ENCODE results near the gene DNMBP.

DNMBP gene

GRCh38 chr10:100009793-100010676, at the start of gene DNMBP:
Gene DNMBP, minus strand, starts transcription at chr10:100009947. Its CDS starts 37,823 bp downstream, at chr10:99972124.
- peak; percentile 57 to 63 for DNase-seq (ENCODE audit: low read depth in 2 of 2, low spot score in 1 of 2)

- DNase-seq (ENCODE audit: low read depth in 2 of 2, low spot score in 1 of 2) = no peak
Observed at GRCh38 chr10:100057948-100058347, 48.2 kb upstream of the DNMBP start.

GRCh38 chr10:100053686-100054460, 44.1 kb upstream of the DNMBP start:
- DNase-seq (ENCODE audit: low read depth in 2 of 2, low spot score in 1 of 2) = no peak

GRCh38 chr10:100046021-100046486, 36.3 kb upstream of the DNMBP start:
- peak; percentile 68 to 69 for DNase-seq (ENCODE audit: low read depth in 2 of 2, low spot score in 1 of 2)

- no peak for DNase-seq (ENCODE audit: low read depth in 2 of 2, low spot score in 1 of 2)
Observed at GRCh38 chr10:100045592-100045991, 35.8 kb upstream of the DNMBP start.

GRCh38 chr10:100043796-100044195, 34.0 kb upstream of the DNMBP start:
- no peak for DNase-seq (ENCODE audit: low read depth in 2 of 2, low spot score in 1 of 2)

GRCh38 chr10:100043344-100043743, 33.6 kb upstream of the DNMBP start:
- no peak for DNase-seq (ENCODE audit: low read depth in 2 of 2, low spot score in 1 of 2)

GRCh38 chr10:100041306-100042002, 31.7 kb upstream of the DNMBP start:
- no peak for DNase-seq (ENCODE audit: low read depth in 2 of 2, low spot score in 1 of 2)

GRCh38 chr10:100038561-100039071, 28.9 kb upstream of the DNMBP start:
- DNase-seq (ENCODE audit: low read depth in 2 of 2, low spot score in 1 of 2) = no peak

- no peak for DNase-seq (ENCODE audit: low read depth in 2 of 2, low spot score in 1 of 2)
Observed at GRCh38 chr10:100037758-100038315, 28.1 kb upstream of the DNMBP start.

- no peak for DNase-seq (ENCODE audit: low read depth in 2 of 2, low spot score in 1 of 2)
Observed at GRCh38 chr10:100036850-100037249, 27.1 kb upstream of the DNMBP start.

GRCh38 chr10:100033766-100034418, 24.1 kb upstream of the DNMBP start:
- no peak for DNase-seq (ENCODE audit: low read depth in 2 of 2, low spot score in 1 of 2)

GRCh38 chr10:100027416-100027815, 17.7 kb upstream of the DNMBP start:
- DNase-seq (ENCODE audit: low read depth in 2 of 2, low spot score in 1 of 2) = no peak

GRCh38 chr10:100025576-100025975, 15.8 kb upstream of the DNMBP start:
- no peak for DNase-seq (ENCODE audit: low read depth in 2 of 2, low spot score in 1 of 2)

GRCh38 chr10:100024748-100025147, 15.0 kb upstream of the DNMBP start:
- DNase-seq (ENCODE audit: low read depth in 2 of 2, low spot score in 1 of 2) = no peak

- no peak for DNase-seq (ENCODE audit: low read depth in 2 of 2, low spot score in 1 of 2)
Observed at GRCh38 chr10:100022403-100022802, 12.7 kb upstream of the DNMBP start.

- no peak for DNase-seq (ENCODE audit: low read depth in 2 of 2, low spot score in 1 of 2)
Observed at GRCh38 chr10:100021322-100021721, 11.6 kb upstream of the DNMBP start.

GRCh38 chr10:100020886-100021253, 11.1 kb upstream of the DNMBP start:
- no peak for DNase-seq (ENCODE audit: low read depth in 2 of 2, low spot score in 1 of 2)

GRCh38 chr10:100020142-100020885, 10.6 kb upstream of the DNMBP start:
- DNase-seq (ENCODE audit: low read depth in 2 of 2, low spot score in 1 of 2) = no peak

- DNase-seq (ENCODE audit: low read depth in 2 of 2, low spot score in 1 of 2) = no peak
Observed at GRCh38 chr10:100019787-100020141, 10.0 kb upstream of the DNMBP start.
